Small intestine (tissue), 7 donors: ENCODE measurements around the gene CLSTN3. TPM values are rescaled to one million over a fixed set of nuclear protein-coding genes. Genes with fewer than 3 reads are reported as not detected.

Source experiments
- DNase-seq, 2 donors: peaks; one replicate each; pipeline versions ENCODE4 v3.0.0 to v3.0.0-alpha.2; 2013
- FAIRE-seq: peaks from 2 replicates; lab custom pipeline; 2012; peaks lifted over from hg19 to GRCh38; lab: Jason Lieb, UNC
- H3K27ac ChIP-seq, 3 donors: one replicate each; pipeline ENCODE4 v1.5.1; 2013; ENCODE audit warnings: low read length in 2 of 3, mild to moderate bottlenecking in 2 of 3, control low read depth in 1 of 3, inconsistent platforms in 1 of 3, low read depth in 1 of 3, moderate library complexity in 1 of 3
- H3K27me3 ChIP-seq, 3 donors: one replicate each; pipeline ENCODE4 v1.6.1; 2013; ENCODE audit warnings: low read length in 3 of 3, inconsistent platforms in 1 of 3; ENCODE audit not compliant: control insufficient read depth in 3 of 3, insufficient read depth in 3 of 3
- H3K36me3 ChIP-seq, 3 donors: one replicate each; pipeline ENCODE4 v1.6.1; 2013; ENCODE audit warnings: low read length in 3 of 3, inconsistent platforms in 1 of 3, low read depth in 1 of 3, mild to moderate bottlenecking in 1 of 3, moderate library complexity in 1 of 3; ENCODE audit not compliant: control insufficient read depth in 3 of 3, insufficient read depth in 2 of 3
- H3K4me1 ChIP-seq, 3 donors: one replicate each; pipeline ENCODE4 v1.6.1; 2013; ENCODE audit warnings: low read length in 2 of 3, inconsistent platforms in 1 of 3, low read depth in 1 of 3, mild to moderate bottlenecking in 1 of 3, moderate library complexity in 1 of 3; ENCODE audit not compliant: control insufficient read depth in 3 of 3, insufficient read depth in 2 of 3
- H3K4me3 ChIP-seq, 3 donors: one replicate each; pipeline ENCODE4 v1.5.1; 2013; ENCODE audit warnings: low read length in 3 of 3, control low read depth in 1 of 3, inconsistent platforms in 1 of 3, low read depth in 1 of 3, mild to moderate bottlenecking in 1 of 3, moderate library complexity in 1 of 3
- H3K9me3 ChIP-seq, 2 donors: one replicate each; pipeline ENCODE4 v1.6.1; 2013; ENCODE audit warnings: low read depth in 1 of 2, low read length in 1 of 2; ENCODE audit not compliant: control insufficient read depth in 2 of 2, insufficient read depth in 1 of 2
- WGBS, 3 donors: extraction: QIAGEN DNeasy Blood & Tissue Kit; methylation state at CpG; one replicate each; pipeline ENCODE4 v1.1.7; 2013; 5-methylcytosine and 5-hydroxymethylcytosine counted together
- polyA plus RNA-seq, 4 donors: library from polyadenylated mRNA; stranded (reverse) in 3 of 4; unstranded in 1 of 4; fragments of 200-250 nt in 3 of 4; fragments of 120-200 nt in 1 of 4; gene quantifications; one replicate each; pipeline versions ENCODE4 v1.2.1 to v1.2.3, GENCODE V29; 2013
- donor health status: healthy with polysubstance abuse.
- donor health status: control.
- donor health status: control.
- donor health status: Bipolar disorder and iron deficiency.
- donor health status: healthy.

The CLSTN3 gene
- polyA plus RNA-seq, 4 donors = 6.5 to 61.6 (median 13.8) TPM

DNA sequence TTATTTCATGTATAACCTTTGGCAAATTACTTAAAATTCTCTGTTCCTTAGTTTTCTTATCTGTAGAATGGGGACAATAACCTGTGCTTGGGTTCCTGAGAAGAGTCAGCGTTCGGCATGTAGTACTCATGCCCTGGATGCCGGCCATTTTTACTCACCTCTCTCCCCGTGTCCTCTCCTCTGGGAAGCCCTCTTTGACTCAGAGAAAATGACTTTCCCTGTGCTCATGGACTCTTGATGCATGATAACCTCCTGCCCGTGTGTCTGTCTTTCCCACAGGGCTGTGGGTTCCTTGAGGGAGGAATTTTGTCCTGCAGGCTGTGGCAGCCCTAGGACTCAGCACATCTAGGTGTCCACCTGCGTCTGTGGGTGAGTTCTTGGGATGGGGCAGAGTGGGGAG lies 15.3 kb upstream of the CLSTN3 start:
- DNase-seq (no peak), FAIRE-seq (no peak)
- no peaks in the 10 kb centered on the region for H3K27me3 ChIP-seq
- WGBS, 3 donors = 87 to 93% (median 87%) methylated on average over 6 of the region's 6 CpGs
- H3K27ac ChIP-seq = no peak overlapping the region
- H3K9me3 ChIP-seq = no peaks in the 10 kb centered on the region
- H3K4me3 ChIP-seq = no peak overlapping the region
- peaks cover 0 to 59% (median 0%) of the 10 kb centered on the region in 3 donors for H3K36me3 ChIP-seq
- H3K4me1 ChIP-seq = peaks cover 0 to 18% (median 3%) of the 10 kb centered on the region in 3 donors

- H3K9me3 ChIP-seq = no peaks in the 10 kb centered on the region
- FAIRE-seq = no peak
- no peak for DNase-seq
- H3K27ac ChIP-seq = no peak overlapping the region
- no peaks in the 10 kb centered on the region for H3K27me3 ChIP-seq
- H3K4me1 ChIP-seq = peaks cover 0 to 18% (median 3%) of the 10 kb centered on the region in 3 donors
- H3K4me3 ChIP-seq = no peak overlapping the region
- H3K36me3 ChIP-seq = peaks cover 0 to 62% (median 0%) of the 10 kb centered on the region in 3 donors
- whole genome bisulfite sequencing, 3 donors = 83 to 88% (median 86%) methylated on average over 3 of the region's 3 CpGs
Measured at GRCh38 chr12:7116196-7116595, 14.0 kb upstream of the CLSTN3 start.

GRCh38 chr12:7116916-7117315 lies 13.3 kb upstream of the CLSTN3 start:
- no peaks in the 10 kb centered on the region for H3K27me3 ChIP-seq
- no peak for FAIRE-seq
- no peak overlapping the region for H3K27ac ChIP-seq
- WGBS, 3 donors = 90 to 95% (median 95%) methylated on average over 9 of the region's 9 CpGs
- no peaks in the 10 kb centered on the region for H3K9me3 ChIP-seq
- H3K4me1 ChIP-seq = peaks cover 0 to 18% (median 3%) of the 10 kb centered on the region in 3 donors
- H3K4me3 ChIP-seq = no peak overlapping the region
- H3K36me3 ChIP-seq = peaks cover 0 to 64% (median 0%) of the 10 kb centered on the region in 3 donors
- DNase-seq = no peak

DNA sequence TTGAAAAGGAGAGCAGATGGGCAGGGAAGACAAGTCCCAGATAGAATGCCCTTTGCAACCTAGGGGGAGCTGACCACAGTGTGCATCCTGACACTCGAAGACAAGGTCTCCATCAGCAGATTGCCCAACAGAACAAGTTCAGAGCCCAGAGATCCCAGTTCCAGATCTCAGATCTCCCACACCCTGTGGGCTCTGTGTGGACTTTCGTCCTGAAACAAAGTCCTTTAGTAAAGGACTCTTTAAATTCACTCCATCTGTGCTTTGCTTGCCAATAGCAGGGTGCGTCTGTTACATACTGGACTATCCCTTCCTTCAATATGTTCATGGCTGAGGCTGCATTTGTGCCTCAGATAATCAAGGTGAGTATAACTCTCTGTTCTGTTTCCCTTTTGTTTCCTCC lies 12.5 kb upstream of the CLSTN3 start:
- H3K27ac ChIP-seq = peak overlapping the region in 2 of 3 donors; percentile 63 to 78
- FAIRE-seq (no peak), DNase-seq (peak; percentile 63 to 93)
- no peak overlapping the region for H3K4me3 ChIP-seq
- 21 to 64% (median 53%) methylated on average over 3 of the region's 3 CpGs for WGBS, 3 donors
- H3K27me3 ChIP-seq = no peaks in the 10 kb centered on the region
- H3K36me3 ChIP-seq = peaks cover 0 to 71% (median 2%) of the 10 kb centered on the region in 3 donors
- no peaks in the 10 kb centered on the region for H3K9me3 ChIP-seq
- H3K4me1 ChIP-seq = peaks cover 0 to 18% (median 3%) of the 10 kb centered on the region in 3 donors

GRCh38 chr12:7118881-7119280 lies 11.3 kb upstream of the CLSTN3 start:
- DNase-seq (no peak), FAIRE-seq (no peak)
- peaks cover 0 to 75% (median 2%) of the 10 kb centered on the region in 3 donors for H3K36me3 ChIP-seq
- H3K4me3 ChIP-seq = no peak overlapping the region
- H3K27me3 ChIP-seq = no peaks in the 10 kb centered on the region
- peaks cover 0 to 25% (median 5%) of the 10 kb centered on the region in 3 donors for H3K4me1 ChIP-seq
- WGBS, 3 donors = 78 to 90% (median 88%) methylated on average over 3 of the region's 3 CpGs
- H3K9me3 ChIP-seq = no peaks in the 10 kb centered on the region
- H3K27ac ChIP-seq = no peak overlapping the region

DNA sequence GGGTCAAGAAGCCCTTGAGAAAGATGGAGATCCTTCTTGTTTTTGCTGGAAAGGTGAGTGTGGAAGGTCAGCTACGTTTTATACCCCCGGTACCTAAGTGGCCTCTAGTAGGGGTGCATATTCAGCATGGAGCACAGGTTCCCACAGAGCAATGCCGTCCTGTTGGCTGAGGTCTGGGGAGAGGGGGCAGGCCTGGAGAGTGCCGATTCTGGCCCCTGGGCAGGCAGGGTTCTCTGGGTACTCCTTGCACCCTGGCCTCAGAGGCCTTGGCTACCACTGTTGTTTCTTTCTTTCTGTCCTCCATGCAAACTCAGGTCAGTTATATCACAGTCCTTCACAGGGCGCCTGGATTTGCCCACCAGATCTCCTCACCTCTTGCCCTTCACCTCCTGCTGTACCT lies 10.0 kb upstream of the CLSTN3 start:
- 92 to 93% (median 92%) methylated on average over 5 of the region's 5 CpGs for WGBS, 3 donors
- no peaks in the 10 kb centered on the region for H3K27me3 ChIP-seq
- H3K36me3 ChIP-seq = peaks cover 0 to 69% (median 2%) of the 10 kb centered on the region in 3 donors
- no peak overlapping the region for H3K27ac ChIP-seq
- peaks cover 0 to 33% (median 5%) of the 10 kb centered on the region in 3 donors for H3K4me1 ChIP-seq
- FAIRE-seq (no peak), DNase-seq (no peak)
- no peaks in the 10 kb centered on the region for H3K9me3 ChIP-seq
- no peak overlapping the region for H3K4me3 ChIP-seq

GRCh38 chr12:7121324-7121723 lies 8.8 kb upstream of the CLSTN3 start:
- Histone ChIP-seq H3K9me3 (no peaks in the 10 kb centered on the region), H3K27me3 (no peaks in the 10 kb centered on the region), H3K4me1 (peaks cover 0 to 33% (median 5%) of the 10 kb centered on the region in 3 donors), H3K36me3 (peaks cover 0 to 57% (median 2%) of the 10 kb centered on the region in 3 donors), H3K27ac (no peak overlapping the region), H3K4me3 (no peak overlapping the region)
- FAIRE-seq (no peak), DNase-seq (no peak)
- WGBS, 3 donors = 73 to 85% (median 76%) methylated on average over 5 of the region's 5 CpGs

DNA sequence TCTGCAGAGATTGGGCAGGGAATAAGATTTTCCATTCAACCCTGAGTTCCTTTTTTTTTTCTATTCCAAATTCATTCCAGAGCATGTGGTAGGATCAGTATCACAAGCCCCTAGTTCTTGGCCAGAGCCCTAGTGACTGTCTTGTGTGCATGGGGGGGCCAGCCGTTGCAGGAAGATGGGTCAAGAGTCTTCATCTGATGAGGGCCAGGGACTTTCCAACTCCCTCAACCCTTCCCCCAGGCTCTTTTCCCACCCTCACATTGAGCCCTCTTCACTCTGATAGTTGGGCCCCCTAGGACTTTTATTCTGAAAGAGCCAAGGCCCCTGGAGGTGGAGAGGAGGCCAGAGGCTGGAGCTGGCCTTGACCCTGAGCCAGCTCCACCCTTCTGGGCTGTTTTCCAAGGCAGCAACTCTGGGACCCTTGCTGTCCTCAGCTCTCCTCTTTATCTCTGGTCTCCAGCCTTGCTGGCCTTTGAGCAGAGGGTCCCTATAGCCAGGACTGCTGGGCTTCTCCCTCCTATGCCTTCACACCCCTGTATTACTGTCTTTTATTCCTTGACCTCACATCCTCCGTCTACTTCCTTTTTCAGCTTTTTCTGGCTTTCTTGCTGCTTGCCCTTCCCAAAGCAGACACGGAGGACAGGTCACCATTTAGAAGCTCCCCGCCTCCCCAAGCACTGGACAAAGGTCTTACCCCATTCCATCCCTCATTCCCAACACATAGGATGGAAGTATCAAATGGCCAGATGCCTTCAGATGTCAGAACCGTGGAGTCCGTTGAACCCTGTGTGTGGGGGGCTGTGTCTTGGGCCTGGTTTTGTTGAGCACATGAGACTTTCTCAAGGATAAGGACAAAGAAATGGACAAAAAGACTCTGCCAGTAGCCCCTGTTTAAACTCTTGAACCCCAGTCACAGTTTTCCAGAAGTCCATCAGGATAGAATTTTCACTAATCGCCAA lies 7.1 kb upstream of the CLSTN3 start:
- Histone ChIP-seq H3K9me3 (no peaks in the 10 kb centered on the region), H3K36me3 (peaks cover 0 to 43% (median 2%) of the 10 kb centered on the region in 3 donors), H3K4me1 (peaks cover 0 to 32% (median 3%) of the 10 kb centered on the region in 3 donors), H3K27me3 (no peaks in the 10 kb centered on the region), H3K4me3 (no peak overlapping the region), H3K27ac (peak overlapping the region in 1 of 3 donors; percentile 22)
- DNase-seq (no peak), FAIRE-seq (no peak)
- 63 to 92% (median 89%) methylated on average over 7 of the region's 7 CpGs for WGBS, 3 donors
